Osteoblast (primary cell): ENCODE data around the gene M1AP. TPM values are rescaled to one million over a fixed set of nuclear protein-coding genes. Genes with fewer than 3 reads are reported as not detected.

Experiments
- DNase-seq: peaks from one replicate; pipeline ENCODE4 v3.0.0; 2011; ENCODE audit warnings: low spot score, mixed read lengths; ENCODE audit not compliant: insufficient read length; ENCODE audit errors: missing footprints
- H2AFZ ChIP-seq: 2 replicates; pipeline ENCODE4 v1.6.0; 2011; ENCODE audit warnings: mild to moderate bottlenecking, low read length
- H3K27ac ChIP-seq: 2 replicates; pipeline ENCODE4 v1.5.1; 2011; ENCODE audit warnings: mild to moderate bottlenecking, low read depth, low read length, moderate library complexity
- H3K27me3 ChIP-seq: 2 replicates; pipeline ENCODE4 v1.6.0; 2012; ENCODE audit warnings: mild to moderate bottlenecking, control low read depth, inconsistent platforms, low read length, moderate library complexity; ENCODE audit not compliant: insufficient read depth
- H3K36me3 ChIP-seq: 2 replicates; pipeline ENCODE4 v1.5.1; 2011; ENCODE audit warnings: mild to moderate bottlenecking, low read length, control low read depth, moderate library complexity; ENCODE audit not compliant: insufficient read depth
- H3K4me1 ChIP-seq: 2 replicates; pipeline ENCODE4 v1.5.1; 2011; ENCODE audit warnings: mild to moderate bottlenecking, low read length, control low read depth, moderate library complexity; ENCODE audit not compliant: insufficient read depth
- H3K4me2 ChIP-seq: 2 replicates; pipeline ENCODE4 v1.6.0; 2011; ENCODE audit warnings: mild to moderate bottlenecking, low read length; ENCODE audit not compliant: insufficient read depth
- H3K4me3 ChIP-seq: fragments of 200-600 bp; sonication (generic); 3 replicates; pipeline ENCODE4 v1.5.1; 2012; ENCODE audit warnings: mild to moderate bottlenecking, low read length, inconsistent platforms; ENCODE audit not compliant: insufficient read depth
- H3K79me2 ChIP-seq: 2 replicates; pipeline ENCODE4 v1.6.0; 2012; ENCODE audit warnings: mild to moderate bottlenecking, low read length, control low read depth, inconsistent platforms; ENCODE audit not compliant: insufficient read depth
- H3K9me3 ChIP-seq: 2 replicates; pipeline ENCODE4 v1.5.1; 2011; ENCODE audit warnings: low read depth, low read length, control low read depth
- H4K20me1 ChIP-seq: 2 replicates; pipeline ENCODE4 v1.6.0; 2012; ENCODE audit warnings: mild to moderate bottlenecking, low read length, control low read depth; ENCODE audit not compliant: insufficient read depth
- CTCF ChIP-seq: IDR thresholded peaks from 2 replicates; pipeline ENCODE4 v1.5.1; 2011; ENCODE audit warnings: mild to moderate bottlenecking, low read depth, low read length, moderate library complexity; ENCODE audit errors: extremely low read depth
- total RNA-seq: library from RNA; depleted of rRNA; stranded (reverse); fragments of >200 nt; gene quantifications from 2 replicates; pipeline ENCODE4 v1.2.3, GENCODE V29; 2012

M1AP gene
- total RNA-seq, 1 donor = under 0.01 TPM

- no peak overlapping the region for H2AFZ ChIP-seq
- H3K27me3 ChIP-seq = peaks cover 94% of the 10 kb centered on the region
- H3K4me3 ChIP-seq = no peak overlapping the region
- H4K20me1 ChIP-seq = no peaks in the 10 kb centered on the region
- peaks cover 6% of the 10 kb centered on the region for H3K4me1 ChIP-seq
- H3K79me2 ChIP-seq = no peaks in the 10 kb centered on the region
- peak; percentile 77 for DNase-seq
- H3K4me2 ChIP-seq = no peak overlapping the region
- no peaks in the 10 kb centered on the region for H3K36me3 ChIP-seq
- no peak for TF ChIP-seq CTCF
- H3K9me3 ChIP-seq = no peaks in the 10 kb centered on the region
- H3K27ac ChIP-seq = no peak overlapping the region
Observed at GRCh38 chr2:74515271-74515980, 132.7 kb downstream of the M1AP start.

- Histone ChIP-seq H3K79me2 (no peaks in the 10 kb centered on the region), H2AFZ (no peak within 1 kb of the TSS), H3K4me2 (no peak within 1 kb of the TSS), H3K27me3 (peaks cover 86% of the 10 kb centered on the region), H3K9me3 (no peaks in the 10 kb centered on the region), H3K4me3 (no peak within 1 kb of the TSS), H3K4me1 (peaks cover 6% of the 10 kb centered on the region), H3K36me3 (no peaks in the 10 kb centered on the region), H4K20me1 (no peaks in the 10 kb centered on the region), H3K27ac (no peak within 1 kb of the TSS)
- no peak for TF ChIP-seq CTCF
- DNase-seq = peak; percentile 86
Observed at GRCh38 chr2:74514368-74515270, 133.5 kb downstream of the M1AP start, which contains the start of gene TLX2. Gene TLX2 (plus strand): TSS chr2:74514450. CDS start chr2:74514807, 357 bp downstream.

GRCh38 chr2:74513605-74514367, 134.3 kb downstream of the M1AP start:
- H3K4me1 ChIP-seq = peaks cover 6% of the 10 kb centered on the region
- H3K27ac ChIP-seq = no peak overlapping the region
- peaks cover 78% of the 10 kb centered on the region for H3K27me3 ChIP-seq
- H3K9me3 ChIP-seq = no peaks in the 10 kb centered on the region
- TF ChIP-seq CTCF = no peak
- H3K79me2 ChIP-seq = no peaks in the 10 kb centered on the region
- H2AFZ ChIP-seq = no peak overlapping the region
- no peaks in the 10 kb centered on the region for H3K36me3 ChIP-seq
- no peak overlapping the region for H3K4me3 ChIP-seq
- DNase-seq = peak; percentile 90
- no peak overlapping the region for H3K4me2 ChIP-seq
- H4K20me1 ChIP-seq = no peaks in the 10 kb centered on the region
